GM21619 (cell line): ENCODE results near the gene NEDD9.

Experiments
- ATAC-seq: cut with Tn5 transposase; IDR thresholded peaks from one replicate; pipeline ENCODE4 v1.9.1; 2021; ENCODE audit not compliant: unreplicated experiment

NEDD9 gene, protein sequence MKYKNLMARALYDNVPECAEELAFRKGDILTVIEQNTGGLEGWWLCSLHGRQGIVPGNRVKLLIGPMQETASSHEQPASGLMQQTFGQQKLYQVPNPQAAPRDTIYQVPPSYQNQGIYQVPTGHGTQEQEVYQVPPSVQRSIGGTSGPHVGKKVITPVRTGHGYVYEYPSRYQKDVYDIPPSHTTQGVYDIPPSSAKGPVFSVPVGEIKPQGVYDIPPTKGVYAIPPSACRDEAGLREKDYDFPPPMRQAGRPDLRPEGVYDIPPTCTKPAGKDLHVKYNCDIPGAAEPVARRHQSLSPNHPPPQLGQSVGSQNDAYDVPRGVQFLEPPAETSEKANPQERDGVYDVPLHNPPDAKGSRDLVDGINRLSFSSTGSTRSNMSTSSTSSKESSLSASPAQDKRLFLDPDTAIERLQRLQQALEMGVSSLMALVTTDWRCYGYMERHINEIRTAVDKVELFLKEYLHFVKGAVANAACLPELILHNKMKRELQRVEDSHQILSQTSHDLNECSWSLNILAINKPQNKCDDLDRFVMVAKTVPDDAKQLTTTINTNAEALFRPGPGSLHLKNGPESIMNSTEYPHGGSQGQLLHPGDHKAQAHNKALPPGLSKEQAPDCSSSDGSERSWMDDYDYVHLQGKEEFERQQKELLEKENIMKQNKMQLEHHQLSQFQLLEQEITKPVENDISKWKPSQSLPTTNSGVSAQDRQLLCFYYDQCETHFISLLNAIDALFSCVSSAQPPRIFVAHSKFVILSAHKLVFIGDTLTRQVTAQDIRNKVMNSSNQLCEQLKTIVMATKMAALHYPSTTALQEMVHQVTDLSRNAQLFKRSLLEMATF

DNA sequence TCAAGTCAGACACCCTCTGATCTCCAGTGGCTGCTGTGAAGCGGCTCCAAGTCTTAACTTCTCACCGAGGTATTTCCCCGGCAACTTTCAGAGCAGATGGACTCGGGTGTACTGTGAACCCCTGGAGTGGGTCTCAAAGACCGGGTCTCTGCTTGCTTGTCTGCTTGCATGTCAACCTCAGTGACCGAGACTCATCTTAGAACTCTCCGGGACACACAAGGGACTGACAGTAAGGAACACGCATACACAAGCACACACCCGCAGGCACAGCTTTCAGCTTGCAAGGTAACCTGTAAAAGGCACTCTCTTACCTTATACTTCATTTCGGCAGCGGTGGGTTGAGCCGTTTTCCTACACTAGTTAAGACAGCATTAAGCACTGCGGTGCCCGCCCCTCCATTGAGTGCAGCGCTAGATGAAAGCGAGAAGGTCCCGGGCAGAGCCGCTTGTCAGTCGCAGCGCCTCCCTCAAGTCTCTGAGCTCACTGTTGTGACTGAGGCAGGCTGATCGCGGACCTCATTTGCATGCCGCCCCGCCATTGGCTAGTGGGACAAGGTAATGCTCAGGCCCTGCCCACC, at the start of gene NEDD9:
Gene NEDD9, minus strand, starts transcription at position 476 of the 577 bp plus-strand sequence. Its CDS starts 153 bp downstream, at position 323.
- ATAC-seq, result peak; percentile 98

DNA sequence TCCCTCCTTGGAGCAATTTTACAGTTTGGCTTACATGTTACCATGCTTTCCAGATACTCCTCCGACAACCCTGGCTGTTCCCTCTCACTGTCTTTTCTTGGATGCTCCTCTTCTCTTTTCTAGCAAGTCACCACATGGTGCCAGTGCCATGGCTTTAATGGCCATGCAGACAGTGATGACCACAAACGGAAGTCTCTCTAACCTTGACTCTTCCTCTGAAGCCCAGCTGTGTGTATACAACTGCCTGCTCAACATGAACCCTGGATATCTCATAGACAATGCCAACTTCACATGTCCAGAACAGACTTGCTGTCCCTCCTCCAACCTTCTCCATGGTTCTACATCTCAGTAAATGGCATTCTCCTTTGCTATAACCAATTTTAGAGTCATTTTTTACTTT, 49.8 kb upstream of the NEDD9 start:
- no peak for ATAC-seq

DNA sequence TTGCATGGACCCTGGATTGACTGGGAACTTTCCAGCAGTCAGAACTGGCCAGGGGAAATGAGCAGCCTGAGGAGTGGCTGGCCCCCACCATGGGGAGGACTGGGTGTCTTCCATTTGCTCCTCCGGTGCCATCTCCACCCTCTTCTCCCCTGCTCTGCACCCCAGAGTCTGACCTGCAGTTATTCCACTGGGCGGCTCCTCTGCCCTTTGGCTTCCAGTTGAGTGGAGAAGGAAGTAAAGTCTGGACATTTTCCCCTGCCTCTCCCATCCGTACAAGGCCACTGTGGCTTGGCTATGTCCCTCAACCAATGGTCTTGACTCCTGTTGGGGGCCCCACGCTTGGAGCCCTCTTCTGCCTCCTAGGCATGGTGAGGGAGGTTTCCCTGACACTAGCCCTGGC, 47.9 kb upstream of the NEDD9 start:
- no peak for ATAC-seq

DNA sequence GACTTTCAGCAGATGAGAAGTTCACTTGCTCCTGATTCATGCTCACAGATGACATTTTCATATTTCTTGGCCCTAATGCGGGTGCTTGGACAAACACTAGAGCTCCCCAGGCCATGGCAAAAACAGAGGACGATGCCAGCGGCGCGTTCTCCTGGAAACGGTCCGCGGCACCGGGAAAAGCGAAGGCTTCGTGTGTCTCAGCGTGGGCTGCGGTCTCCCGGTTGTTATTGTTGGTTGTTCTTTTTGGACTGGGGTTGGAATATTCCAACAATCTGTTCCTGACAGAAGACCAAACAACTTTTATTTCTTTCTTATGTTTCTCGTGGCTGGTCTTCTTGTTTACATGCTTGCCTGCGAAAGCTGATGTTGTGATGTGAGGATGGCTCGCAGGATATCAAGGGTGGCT, 46.8 kb upstream of the NEDD9 start:
- no peak for ATAC-seq

DNA sequence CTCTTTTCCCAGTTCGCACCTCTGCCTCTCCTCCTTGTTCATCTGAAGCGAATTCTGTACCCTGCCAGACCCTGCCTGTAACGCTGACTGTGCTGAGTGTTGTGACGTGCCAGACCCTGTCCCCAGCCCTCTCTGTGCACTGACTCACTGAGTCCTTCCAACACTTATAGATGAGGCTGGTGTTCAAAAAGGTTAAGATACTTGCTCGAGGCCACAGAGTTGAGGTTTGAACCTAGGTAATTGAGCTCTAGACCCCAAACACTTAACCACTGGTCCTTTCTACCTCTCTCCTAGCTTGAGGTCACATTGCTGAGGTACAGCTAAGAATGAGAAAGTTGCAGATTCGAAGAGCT, 45.7 kb upstream of the NEDD9 start:
- ATAC-seq, result no peak

DNA sequence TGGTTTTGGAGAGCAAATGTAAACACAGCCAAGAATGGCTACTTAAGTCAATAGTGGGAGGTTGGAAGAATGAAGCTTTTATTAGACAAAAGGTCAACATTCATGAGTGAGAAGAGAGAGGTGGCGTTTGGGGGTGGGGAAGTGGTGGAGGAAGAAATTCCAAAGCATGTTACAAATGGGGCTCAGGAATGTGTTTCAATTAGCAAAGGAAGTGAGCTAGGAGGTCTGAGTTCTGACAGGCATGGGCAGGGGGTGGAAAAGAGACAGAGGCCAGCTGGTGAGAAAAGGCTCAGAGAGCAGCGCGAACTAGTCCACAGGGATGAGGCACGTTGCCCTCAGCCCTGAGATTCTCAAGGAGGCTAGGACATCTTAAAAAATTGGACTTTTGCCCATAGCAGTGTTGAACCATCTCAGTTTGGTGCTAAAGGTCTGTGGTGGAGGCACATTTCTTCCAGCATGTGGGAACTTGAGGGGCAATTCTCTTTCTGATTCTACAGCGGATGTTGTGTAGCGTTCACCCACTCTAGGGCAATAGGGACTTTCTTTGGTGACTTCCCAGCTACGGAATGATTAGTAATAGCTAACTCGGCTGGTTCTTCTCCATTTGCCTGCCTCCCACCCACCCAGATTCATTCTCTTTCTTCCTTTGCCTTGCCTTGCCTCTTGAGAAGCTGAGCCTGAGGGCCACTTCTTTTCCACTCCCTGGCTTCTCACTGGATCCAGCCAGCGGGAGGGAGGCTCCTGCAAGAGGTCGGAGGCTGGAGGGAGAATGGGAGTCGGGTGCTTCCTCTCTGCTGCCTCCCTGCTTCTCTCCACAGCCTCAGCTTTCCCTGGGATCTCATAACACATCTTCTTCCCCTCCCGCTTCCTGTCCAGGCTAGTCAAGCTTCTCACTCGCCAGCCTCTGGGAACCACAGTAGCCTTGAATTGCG, 45.1 kb upstream of the NEDD9 start:
- peak; percentile 47 for ATAC-seq

DNA sequence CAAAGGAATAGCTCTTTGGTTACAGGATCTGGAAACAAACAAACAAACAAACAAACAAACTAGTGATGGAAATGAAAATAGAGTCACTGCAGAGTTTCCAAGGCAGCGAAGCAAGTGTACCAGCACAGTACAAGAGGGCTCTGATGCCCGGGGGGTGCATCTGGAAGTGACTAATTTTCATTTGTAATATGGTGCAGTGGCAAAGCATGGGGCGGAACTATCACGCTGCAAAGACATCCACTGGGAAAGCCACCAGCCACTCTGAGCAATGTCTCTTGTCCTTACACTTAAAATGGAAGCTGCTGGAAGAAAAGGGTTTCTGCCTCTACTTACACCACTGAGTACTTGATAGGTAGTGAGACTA, 44.4 kb upstream of the NEDD9 start:
- ATAC-seq, result no peak

DNA sequence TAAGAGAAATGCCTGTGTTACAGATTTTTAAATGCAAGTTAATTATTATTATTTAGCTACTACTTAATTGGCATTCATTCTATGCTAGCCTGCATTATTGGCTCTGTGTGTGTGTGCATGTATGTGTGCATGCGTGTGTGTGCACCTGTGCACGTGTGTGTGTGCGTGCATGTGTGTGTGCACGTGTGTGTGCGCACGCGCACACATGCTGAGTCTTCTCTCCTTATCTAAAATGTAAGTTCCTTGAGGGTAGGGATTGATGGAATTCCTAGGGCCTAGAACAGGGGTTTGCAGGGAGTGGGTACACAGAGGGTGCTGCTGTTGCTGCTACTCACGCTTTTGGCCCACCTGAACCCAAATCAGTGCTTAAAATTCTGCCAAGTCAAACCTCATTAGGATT, 43.8 kb upstream of the NEDD9 start:
- ATAC-seq, result no peak

DNA sequence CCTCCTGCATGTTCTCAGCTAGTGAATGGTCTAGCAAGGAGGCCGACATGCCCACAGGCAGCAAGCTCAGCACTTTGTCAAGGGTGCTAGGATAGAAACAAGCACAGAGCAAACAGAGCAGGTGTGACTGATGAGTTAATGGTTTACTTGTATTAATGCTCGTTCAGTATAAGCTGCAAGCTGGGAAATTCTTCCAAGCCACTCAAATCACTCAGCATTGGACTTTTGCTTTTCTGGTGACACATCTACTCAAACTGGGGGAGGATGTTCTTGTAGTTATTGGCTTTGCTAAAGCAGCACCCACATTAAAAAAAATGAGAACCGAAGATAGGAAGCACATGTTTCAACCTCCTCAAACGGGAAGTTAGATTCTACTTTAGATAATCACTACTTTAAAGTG, 43.1 kb upstream of the NEDD9 start:
- ATAC-seq, result peak; percentile 85

DNA sequence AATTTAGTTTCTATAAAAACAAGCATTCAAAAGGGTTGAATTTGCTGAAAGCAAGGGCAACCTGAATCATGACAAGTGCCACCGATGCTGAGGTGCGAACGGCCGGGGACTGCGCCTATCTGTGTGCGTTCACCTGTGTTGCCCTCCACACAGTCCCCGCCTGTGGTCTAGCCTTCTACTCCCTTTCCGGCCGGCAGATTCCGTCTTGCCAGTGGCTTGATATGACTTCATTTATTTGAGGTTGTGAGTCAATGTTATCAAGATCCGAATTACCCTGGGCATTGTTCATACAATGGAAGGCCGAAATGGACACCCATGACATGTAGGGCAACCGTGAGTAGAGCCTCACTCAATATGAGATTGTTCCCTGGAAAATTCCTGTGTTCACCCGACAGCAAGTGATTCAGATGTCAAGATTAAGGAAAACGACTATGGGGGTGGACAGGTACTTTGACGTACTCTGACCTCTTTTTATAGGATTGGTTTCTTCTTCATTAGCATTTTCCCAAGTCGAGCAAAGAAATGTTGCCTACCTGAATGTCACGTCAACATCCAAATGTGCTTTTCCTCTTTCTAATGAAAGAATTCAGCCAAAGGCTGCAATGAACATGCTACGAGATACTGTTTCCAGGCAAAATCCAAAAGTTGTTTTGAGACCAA, 41.1 kb upstream of the NEDD9 start:
- ATAC-seq, result no peak

DNA sequence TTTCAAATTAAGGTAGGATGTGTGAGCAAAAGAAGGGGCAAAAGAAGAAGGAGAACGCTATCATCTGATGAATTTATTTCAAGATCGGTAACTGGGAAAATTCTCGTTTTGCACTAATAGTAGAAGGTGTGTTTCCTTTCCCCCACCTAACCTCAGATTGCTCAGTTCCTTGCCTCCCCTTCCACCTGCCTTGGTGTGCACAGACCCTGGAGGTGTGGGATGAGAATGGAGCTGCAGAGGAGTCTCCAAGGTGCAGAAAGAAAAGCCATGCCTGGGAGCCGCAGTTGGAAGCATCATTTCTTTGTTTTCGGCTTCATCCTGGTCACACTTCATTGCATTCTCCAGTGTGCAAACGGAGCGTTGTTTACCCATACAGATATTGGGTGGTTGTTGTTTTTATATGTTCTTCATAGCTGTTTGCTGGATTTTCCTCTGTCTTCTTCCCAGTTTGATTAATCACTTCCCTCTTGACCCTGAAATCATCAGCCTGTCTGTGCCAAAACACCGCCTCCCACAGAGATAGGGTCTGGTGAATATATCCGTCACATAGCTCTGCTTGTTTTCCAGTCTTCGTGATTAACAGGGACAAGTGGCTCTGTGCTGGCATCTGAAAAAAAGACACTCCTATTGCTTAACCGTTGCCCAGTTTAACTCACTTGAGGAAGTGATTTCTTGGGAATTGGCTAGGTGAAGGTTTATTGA, 40.2 kb upstream of the NEDD9 start:
- no peak for ATAC-seq

DNA sequence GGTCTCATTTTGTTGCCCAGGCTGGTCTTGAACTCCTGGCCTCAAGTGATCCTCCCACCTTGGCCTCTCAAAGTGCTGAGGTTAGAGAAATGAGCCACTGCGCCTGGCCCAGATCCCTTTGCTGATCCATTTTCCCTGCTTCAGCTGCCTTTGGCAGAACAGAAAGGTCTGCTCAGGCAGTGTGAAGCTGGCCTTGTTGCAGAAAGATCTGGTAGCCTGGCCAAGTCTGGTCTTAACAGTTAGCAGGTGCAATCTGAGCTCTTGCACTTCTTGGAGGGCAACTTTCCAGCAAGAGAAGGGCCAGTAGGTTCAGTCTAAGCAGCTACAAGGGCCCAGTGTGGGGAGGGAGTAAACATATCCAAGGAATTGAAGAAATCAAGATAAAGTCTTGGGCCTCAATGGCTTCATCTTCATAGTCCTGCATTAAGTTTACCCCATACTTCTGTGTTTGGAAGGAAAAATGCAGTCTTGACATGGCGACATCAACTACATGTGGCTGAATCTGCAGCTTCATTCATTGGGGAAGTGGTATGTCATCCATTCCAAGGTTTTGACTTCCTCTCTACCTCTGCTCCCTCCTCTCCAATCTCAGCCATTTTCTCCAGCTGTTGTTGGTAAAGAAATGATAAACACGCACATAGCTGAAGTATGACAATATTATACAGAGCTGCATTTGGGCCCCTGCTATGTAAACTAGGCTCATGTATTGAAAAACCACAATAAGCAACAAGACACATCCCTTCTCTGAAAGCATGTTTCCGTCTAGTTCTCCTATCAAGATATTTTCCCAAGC, 39.0 kb upstream of the NEDD9 start:
- ATAC-seq, result no peak

DNA sequence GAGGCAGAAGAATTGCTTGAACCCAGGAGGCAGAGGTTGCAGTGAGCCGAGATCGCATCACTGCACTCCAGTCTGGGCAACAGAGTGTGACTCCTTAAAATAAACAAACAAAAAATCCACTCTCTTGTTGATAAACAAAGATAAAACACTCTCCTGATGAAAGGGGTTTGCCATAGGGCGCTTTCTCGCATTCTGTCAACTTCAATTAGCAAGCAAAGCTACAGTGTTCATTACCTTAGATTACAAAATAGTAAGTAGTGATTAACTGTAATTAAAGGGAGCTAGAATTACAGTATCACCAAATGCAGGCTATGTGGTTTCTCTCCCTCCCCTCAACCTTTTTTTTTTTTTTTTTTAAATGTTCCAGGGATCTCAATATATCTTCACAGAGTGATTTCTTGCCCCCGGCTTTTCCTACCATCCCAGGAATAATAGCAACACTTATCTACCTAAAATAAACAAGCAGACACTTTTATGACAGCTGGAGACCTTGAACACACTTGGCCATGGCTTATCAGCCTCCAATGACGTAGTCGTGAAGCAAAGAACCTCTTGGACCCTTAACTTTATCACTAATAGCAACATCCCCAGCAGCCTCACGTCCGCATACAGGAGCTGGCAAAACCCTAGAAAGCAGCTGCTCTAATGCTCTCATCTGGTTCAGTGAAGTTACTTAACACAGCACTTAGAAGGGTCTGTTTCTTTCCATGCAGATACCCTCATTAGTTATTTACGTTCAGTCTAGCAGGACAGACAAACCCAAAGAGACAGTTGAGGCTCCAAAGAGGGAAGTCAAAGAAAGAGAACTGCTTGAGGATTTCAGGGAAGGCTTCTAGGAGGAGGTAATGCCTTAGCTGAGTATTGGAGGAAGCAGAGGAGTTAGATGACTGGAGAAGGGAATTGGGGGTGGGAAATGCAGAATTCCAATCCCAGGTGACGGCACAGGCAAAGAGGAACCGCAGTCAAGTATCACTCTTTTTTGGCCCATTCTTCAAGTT, 37.9 kb upstream of the NEDD9 start:
- ATAC-seq, result no peak

DNA sequence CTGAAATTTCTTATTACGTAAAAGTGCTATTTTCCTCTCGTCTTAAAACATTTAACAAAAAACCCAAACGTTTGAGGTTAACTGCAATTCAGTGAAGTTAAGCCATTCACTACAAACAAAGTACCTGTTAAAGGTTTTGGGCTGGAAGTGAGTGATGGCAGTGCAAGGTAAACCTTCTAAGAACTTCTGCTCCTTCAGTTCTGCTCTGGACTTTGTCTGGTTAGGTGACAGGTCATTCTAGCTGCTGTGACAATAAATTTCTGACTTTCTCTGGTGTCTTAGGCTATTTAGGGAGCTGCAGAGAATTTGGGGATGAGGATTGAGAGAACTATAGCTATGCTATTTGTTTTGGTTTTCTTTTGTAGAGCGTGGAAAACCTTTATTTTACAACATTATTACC, 36.5 kb upstream of the NEDD9 start:
- no peak for ATAC-seq

DNA sequence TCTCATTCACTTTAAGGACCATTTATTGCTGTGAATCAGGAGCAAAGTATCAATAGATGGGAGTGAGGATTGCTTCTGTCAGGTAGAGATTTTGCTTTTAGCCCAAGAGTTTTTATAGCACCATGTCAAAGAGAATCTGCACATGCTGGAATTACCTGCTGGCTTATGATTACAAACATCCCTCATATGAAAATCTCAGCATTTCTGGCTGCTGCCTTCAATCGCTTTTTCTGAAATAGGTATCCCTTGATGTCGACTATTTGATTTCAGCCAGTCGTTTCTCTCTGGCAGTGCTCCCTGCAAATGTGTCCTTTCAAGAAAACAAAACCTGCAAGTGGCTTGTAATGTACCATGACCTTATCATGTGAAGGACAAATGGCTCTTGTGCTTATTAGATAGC, 34.5 kb upstream of the NEDD9 start:
- ATAC-seq, result no peak

DNA sequence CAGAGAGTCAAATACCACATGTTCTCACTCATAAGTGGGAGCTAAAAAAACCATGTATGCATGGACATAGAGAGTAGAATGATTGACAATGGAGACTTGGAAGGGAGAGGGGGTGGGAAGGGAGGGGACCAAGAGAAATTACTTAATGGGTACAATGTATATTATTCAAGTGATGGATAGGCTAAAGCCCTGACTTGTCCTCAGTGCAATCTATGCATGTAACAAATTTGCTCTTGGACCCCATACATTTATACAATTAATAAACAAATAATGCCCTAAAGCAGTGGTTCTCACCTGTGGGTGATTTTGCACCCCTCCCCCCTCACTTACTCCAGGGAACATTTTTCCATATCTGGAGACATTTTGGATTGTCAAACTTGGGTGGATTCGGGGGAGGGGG, 33.5 kb upstream of the NEDD9 start:
- ATAC-seq, result no peak

DNA sequence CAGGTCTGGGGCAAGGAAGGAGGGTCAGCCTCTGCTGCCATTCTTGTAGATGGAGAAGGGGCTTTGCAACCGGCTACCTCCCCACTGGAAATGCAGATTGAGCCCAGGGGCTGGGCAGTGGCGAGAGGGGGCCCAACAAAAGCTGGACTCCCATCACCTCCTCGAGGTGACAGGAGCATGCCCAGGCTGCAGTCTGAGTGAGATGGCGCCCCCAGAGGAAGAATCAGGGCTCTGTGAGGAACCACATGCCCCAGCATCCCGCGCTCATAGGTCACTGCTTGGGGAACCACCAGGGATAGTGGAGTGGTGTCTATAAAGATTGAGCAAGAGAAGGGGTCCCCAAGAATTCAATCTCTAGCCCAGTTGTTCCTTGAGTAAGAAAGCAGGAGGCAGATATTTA, 31.6 kb upstream of the NEDD9 start:
- ATAC-seq, result no peak

DNA sequence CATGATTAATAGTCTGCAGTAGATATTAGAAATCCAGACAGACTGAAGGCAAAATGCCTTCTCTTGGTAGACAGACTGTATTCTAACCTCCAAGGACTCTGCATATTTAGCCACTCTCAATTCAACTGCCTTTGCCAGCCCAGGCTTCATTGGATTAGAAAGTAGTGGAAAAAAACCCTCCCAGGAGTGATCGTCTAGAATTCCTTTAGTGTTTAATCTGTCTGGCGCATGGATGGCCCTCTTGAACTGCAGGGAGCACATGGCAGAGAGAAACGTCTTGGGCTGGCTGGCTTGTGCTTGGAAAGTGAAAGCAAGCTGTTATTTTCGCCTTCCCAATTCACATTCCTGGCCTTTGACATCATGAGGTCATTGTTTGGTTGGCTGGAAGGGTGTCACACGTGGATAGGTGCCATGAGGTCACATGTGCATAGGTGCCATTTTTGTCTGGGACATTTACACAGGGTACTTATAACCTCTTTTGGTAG, 30.9 kb upstream of the NEDD9 start:
- no peak for ATAC-seq
